Testis (tissue), 2 donors: Measurements from ENCODE around the gene PRDX2.

Experiments
- CTCF ChIP-seq, 3 experiments: fragments of 450-650 bp in 2 of 3; fragments of 200-600 bp in 1 of 3; sonication (generic) in 1 of 3; IDR thresholded peaks; one replicate each; pipeline ENCODE4 v1.5.1; 2016 to 2019; ENCODE audit warnings: antibody characterized with exemption in 3 of 3, mild to moderate bottlenecking in 2 of 3, moderate library complexity in 1 of 3
- POLR2A ChIP-seq: fragments of 450-650 bp; IDR thresholded peaks from one replicate; pipeline ENCODE4 v1.6.1; 2017; ENCODE audit warnings: antibody characterized with exemption, mild to moderate bottlenecking, moderate library complexity

- TF ChIP-seq CTCF (IDR thresholded peaks at IDR 0.05): no peak
- TF ChIP-seq POLR2A: no peak
Observed at GRCh38 chr19:12750851-12751250, 50.7 kb downstream of the PRDX2 start.
